HCT116 (cell line): ENCODE results near the gene ZNF554.

Experiments
- ATF3 ChIP-seq: IDR thresholded peaks from 2 replicates; pipeline ENCODE4 v1.6.1; 2012
- CTCF ChIP-seq, 3 experiments: fragments of 200-600 bp in 1 of 3; sonication (generic) in 1 of 3; IDR thresholded peaks in 2 of 3; conservative IDR thresholded peaks in 1 of 3; 2 replicates each; pipeline ENCODE4 v1.5.1; 2012 to 2017; ENCODE audit warnings: low read depth in 2 of 3, low read length in 2 of 3, antibody characterized with exemption in 1 of 3, borderline replicate concordance in 1 of 3, control low read depth in 1 of 3, mild to moderate bottlenecking in 1 of 3, mixed read lengths in 1 of 3, mixed run types in 1 of 3, moderate library complexity in 1 of 3; ENCODE audit not compliant: insufficient read depth in 1 of 3
- EZH2 ChIP-seq: fragments of 200-600 bp; sonication (generic); IDR thresholded peaks from 2 replicates; pipeline ENCODE4 v1.6.1; 2017; ENCODE audit warnings: antibody characterized with exemption, mixed run types
- EZH2phosphoT487 ChIP-seq: fragments of 200-600 bp; IDR thresholded peaks from 2 replicates; pipeline ENCODE4 v1.6.1; 2018; ENCODE audit warnings: antibody characterized with exemption, borderline replicate concordance
- MAX ChIP-seq: IDR thresholded peaks from 2 replicates; pipeline ENCODE4 v1.6.1; 2012
- POLR2A ChIP-seq: IDR thresholded peaks from 2 replicates; pipeline ENCODE4 v1.7.0; 2011; ENCODE audit warnings: borderline replicate concordance; ENCODE audit not compliant: insufficient read depth, insufficient read length; ENCODE audit errors: extremely low read depth
- POLR2AphosphoS5 ChIP-seq: IDR thresholded peaks from 2 replicates; pipeline ENCODE4 v1.6.1; 2011; ENCODE audit warnings: mild to moderate bottlenecking, low read depth, low read length, moderate library complexity
- RAD21 ChIP-seq: IDR thresholded peaks from 2 replicates; pipeline ENCODE4 v1.6.1; 2012; ENCODE audit warnings: low read depth, mild to moderate bottlenecking
- REST ChIP-seq: IDR thresholded peaks from 2 replicates; pipeline ENCODE4 v1.6.1; 2012; ENCODE audit warnings: low read depth
- SIN3A ChIP-seq: IDR thresholded peaks from 2 replicates; pipeline ENCODE4 v1.6.1; 2012; ENCODE audit warnings: low read depth
- SRF ChIP-seq: IDR thresholded peaks from 2 replicates; pipeline ENCODE4 v1.6.1; 2012; ENCODE audit warnings: low read depth
- TCF7L2 ChIP-seq: IDR thresholded peaks from 2 replicates; pipeline ENCODE4 v1.7.0; 2011; ENCODE audit warnings: borderline replicate concordance, inconsistent platforms; ENCODE audit not compliant: insufficient read depth, insufficient read length; ENCODE audit errors: extremely low read depth

GRCh38 chr19:2845107-2845506, 25.4 kb downstream of the ZNF554 start:
- TF ChIP-seq POLR2A (no peak), CTCF (IDR thresholded peaks at IDR 0.05 in 2 of 3, conservative IDR thresholded peaks at IDR 0.05 in 1 of 3; ENCODE audit: borderline replicate concordance in 1 of 3, insufficient read depth in 1 of 3, low read depth in 2 of 3, low read length in 2 of 3) (no peak), POLR2AphosphoS5 (no peak), SRF (no peak), RAD21 (no peak), EZH2phosphoT487 (no peak), ATF3 (no peak), REST (no peak), SIN3A (no peak), EZH2 (no peak), MAX (no peak), TCF7L2 (no peak)
